OCI-LY7 (cell line): ENCODE measurements around the gene CGNL1.

Source experiments
- CTCF ChIP-seq: fragments of 200-600 bp; sonication (generic); conservative IDR thresholded peaks from 2 replicates; pipeline ENCODE4 v1.5.1; 2014; ENCODE audit warnings: mild to moderate bottlenecking, antibody characterized with exemption, low read length, moderate library complexity, mixed read lengths
- EZH2phosphoT487 ChIP-seq: fragments of 200-600 bp; sonication (generic); IDR thresholded peaks from 2 replicates; pipeline ENCODE4 v1.6.1; 2018; ENCODE audit warnings: low read depth, borderline replicate concordance, mild to moderate bottlenecking, mixed run types, antibody characterized with exemption, low read length, moderate library complexity, mixed read lengths

- no peak for TF ChIP-seq CTCF
- no peak for TF ChIP-seq EZH2phosphoT487
Observed at GRCh38 chr15:57570994-57571393, 194.7 kb downstream of the CGNL1 start.
